ENCODE measurements around the gene TMTC1. TPM values are rescaled to one million over a fixed set of nuclear protein-coding genes. Genes with fewer than 3 reads are reported as not detected.

The TMTC1 gene
- total and polyA plus RNA-seq, 2 of the 8 experiments (the other 6 are each of a cell fraction or from before 2014, with no cell fraction given): 15.4 to 20.8 TPM

GRCh38 chr12:29639893-29640495 lies 143.7 kb downstream of the TMTC1 start (continued):
- TF ChIP-seq CTBP2 (IDR thresholded peaks at IDR 0.05; ENCODE audit: borderline replicate concordance, insufficient read depth, insufficient read length, low read length): no peak
- no peak for TF ChIP-seq SUZ12 (IDR thresholded peaks at IDR 0.05; ENCODE audit: low read length)
- TF ChIP-seq CHD1 (IDR thresholded peaks at IDR 0.05; ENCODE audit: low read depth, low read length): no peak
